ENCODE data around the gene SETSIP.

SETSIP gene

DNA sequence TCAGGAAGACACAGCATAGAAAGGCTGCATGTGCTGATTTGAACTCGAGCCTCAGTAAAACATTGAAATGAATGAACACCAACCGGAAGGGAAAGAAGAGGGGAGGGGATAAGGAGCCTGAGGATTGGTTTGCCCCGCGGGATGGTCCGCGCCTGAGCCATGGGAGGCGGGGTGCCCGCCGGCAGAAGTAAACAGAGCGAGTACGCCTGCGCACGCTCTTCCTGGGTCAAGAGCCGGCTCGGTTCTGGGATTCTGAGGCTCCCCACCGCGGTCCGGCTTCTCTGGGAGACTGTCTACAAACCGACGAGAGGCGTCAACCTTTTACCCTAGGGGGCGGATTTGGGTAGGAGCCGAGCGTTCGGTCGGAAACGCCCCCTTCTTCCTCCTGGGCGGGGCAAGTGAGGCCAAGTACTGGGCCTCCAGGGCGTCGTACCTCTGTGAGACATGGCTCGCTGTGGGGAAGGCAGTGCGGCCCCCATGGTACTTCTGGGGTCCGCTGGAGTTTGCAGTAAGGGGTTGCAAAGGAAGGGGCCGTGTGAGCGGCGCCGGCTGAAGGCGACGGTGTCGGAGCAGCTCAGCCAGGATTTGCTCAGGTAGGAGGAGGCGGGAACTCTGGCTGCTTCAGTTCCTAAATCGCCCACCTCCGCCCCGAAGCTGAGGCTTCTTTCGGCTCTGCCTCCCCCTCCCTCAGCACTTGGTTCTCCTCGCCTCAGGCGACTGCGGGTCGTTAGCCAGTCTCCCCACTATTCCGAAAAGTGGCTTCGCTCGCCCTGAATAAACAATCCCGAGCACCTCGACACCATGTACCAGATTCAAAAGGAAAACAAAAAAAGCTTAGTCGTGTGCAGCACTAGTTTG is 5.1 kb upstream of the SETSIP start, which contains the start of gene BTBD8 (continued):
- TF ChIP-seq, protein P1, sequence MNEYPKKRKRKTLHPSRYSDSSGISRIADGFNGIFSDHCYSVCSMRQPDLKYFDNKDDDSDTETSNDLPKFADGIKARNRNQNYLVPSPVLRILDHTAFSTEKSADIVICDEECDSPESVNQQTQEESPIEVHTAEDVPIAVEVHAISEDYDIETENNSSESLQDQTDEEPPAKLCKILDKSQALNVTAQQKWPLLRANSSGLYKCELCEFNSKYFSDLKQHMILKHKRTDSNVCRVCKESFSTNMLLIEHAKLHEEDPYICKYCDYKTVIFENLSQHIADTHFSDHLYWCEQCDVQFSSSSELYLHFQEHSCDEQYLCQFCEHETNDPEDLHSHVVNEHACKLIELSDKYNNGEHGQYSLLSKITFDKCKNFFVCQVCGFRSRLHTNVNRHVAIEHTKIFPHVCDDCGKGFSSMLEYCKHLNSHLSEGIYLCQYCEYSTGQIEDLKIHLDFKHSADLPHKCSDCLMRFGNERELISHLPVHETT (tag by site-specific recombination; IDR thresholded peaks at IDR 0.05): peak; percentile 26; the same call in 1 of the 2 replicates
- TF ChIP-seq RBAK (tag by site-specific recombination; IDR thresholded peaks at IDR 0.05) (no peak), ZNF585B (tag by site-specific recombination; IDR thresholded peaks at IDR 0.05) (no peak), ZNF132 (tag by site-specific recombination; IDR thresholded peaks at IDR 0.05; ENCODE audit: borderline replicate concordance) (no peak), REPIN1 (tag by site-specific recombination; IDR thresholded peaks at IDR 0.05; ENCODE audit: low read depth) (no peak), ZBTB1 (tag by site-specific recombination; IDR thresholded peaks at IDR 0.05) (no peak), ZNF549 (tag by site-specific recombination; IDR thresholded peaks at IDR 0.05) (no peak), ZFP3 (tag by site-specific recombination; IDR thresholded peaks at IDR 0.05; ENCODE audit: low read depth) (no peak), SP7 (tag by site-specific recombination; IDR thresholded peaks at IDR 0.05) (peak; percentile 60), ZNF10 (tag by site-specific recombination; IDR thresholded peaks at IDR 0.05) (no peak), HOXD13 (CRISPR knock-in tag; IDR thresholded peaks at IDR 0.05; ENCODE audit: borderline replicate concordance) (no peak), TRIM28 (IDR thresholded peaks at IDR 0.05; ENCODE audit: borderline replicate concordance, low read length) (peak; percentile 32; the same call in 1 of the 2 replicates), KLF8 (tag by site-specific recombination; IDR thresholded peaks at IDR 0.05) (peak; percentile 71; the same call in 1 of the 2 replicates), ZNF23 (tag by site-specific recombination; IDR thresholded peaks at IDR 0.05; ENCODE audit: borderline replicate concordance) (no peak), ZNF121 (tag by site-specific recombination; IDR thresholded peaks at IDR 0.05) (no peak), ZNF623 (tag by site-specific recombination; IDR thresholded peaks at IDR 0.05) (no peak), MEIS1 (CRISPR knock-in tag; IDR thresholded peaks at IDR 0.05; ENCODE audit: borderline replicate concordance) (no peak), OVOL3 (tag by site-specific recombination; IDR thresholded peaks at IDR 0.05) (no peak), ZNF596 (tag by site-specific recombination; IDR thresholded peaks at IDR 0.05) (peak; percentile 18; the same call in 1 of the 2 replicates), ZNF391 (tag by site-specific recombination; IDR thresholded peaks at IDR 0.05; ENCODE audit: borderline replicate concordance, low read depth) (peak; percentile 89; the same call in 1 of the 2 replicates), ZNF292 (tag by site-specific recombination; IDR thresholded peaks at IDR 0.05; ENCODE audit: borderline replicate concordance, low read depth) (no peak), ZNF785 (tag by site-specific recombination; IDR thresholded peaks at IDR 0.05) (no peak), ZNF16 (tag by site-specific recombination; IDR thresholded peaks at IDR 0.05; ENCODE audit: low read depth) (no peak)
- TF ChIP-seq, protein P2, sequence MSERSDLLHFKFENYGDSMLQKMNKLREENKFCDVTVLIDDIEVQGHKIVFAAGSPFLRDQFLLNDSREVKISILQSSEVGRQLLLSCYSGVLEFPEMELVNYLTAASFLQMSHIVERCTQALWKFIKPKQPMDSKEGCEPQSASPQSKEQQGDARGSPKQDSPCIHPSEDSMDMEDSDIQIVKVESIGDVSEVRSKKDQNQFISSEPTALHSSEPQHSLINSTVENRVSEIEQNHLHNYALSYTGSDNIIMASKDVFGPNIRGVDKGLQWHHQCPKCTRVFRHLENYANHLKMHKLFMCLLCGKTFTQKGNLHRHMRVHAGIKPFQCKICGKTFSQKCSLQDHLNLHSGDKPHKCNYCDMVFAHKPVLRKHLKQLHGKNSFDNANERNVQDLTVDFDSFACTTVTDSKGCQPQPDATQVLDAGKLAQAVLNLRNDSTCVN (tag by site-specific recombination; optimal IDR thresholded peaks at IDR 0.05): peak; percentile 32
- TF ChIP-seq, protein P3, sequence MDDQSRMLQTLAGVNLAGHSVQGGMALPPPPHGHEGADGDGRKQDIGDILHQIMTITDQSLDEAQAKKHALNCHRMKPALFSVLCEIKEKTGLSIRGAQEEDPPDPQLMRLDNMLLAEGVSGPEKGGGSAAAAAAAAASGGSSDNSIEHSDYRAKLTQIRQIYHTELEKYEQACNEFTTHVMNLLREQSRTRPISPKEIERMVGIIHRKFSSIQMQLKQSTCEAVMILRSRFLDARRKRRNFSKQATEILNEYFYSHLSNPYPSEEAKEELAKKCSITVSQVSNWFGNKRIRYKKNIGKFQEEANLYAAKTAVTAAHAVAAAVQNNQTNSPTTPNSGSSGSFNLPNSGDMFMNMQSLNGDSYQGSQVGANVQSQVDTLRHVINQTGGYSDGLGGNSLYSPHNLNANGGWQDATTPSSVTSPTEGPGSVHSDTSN (CRISPR knock-in tag; IDR thresholded peaks at IDR 0.05): no peak
- TF ChIP-seq, protein P4, sequence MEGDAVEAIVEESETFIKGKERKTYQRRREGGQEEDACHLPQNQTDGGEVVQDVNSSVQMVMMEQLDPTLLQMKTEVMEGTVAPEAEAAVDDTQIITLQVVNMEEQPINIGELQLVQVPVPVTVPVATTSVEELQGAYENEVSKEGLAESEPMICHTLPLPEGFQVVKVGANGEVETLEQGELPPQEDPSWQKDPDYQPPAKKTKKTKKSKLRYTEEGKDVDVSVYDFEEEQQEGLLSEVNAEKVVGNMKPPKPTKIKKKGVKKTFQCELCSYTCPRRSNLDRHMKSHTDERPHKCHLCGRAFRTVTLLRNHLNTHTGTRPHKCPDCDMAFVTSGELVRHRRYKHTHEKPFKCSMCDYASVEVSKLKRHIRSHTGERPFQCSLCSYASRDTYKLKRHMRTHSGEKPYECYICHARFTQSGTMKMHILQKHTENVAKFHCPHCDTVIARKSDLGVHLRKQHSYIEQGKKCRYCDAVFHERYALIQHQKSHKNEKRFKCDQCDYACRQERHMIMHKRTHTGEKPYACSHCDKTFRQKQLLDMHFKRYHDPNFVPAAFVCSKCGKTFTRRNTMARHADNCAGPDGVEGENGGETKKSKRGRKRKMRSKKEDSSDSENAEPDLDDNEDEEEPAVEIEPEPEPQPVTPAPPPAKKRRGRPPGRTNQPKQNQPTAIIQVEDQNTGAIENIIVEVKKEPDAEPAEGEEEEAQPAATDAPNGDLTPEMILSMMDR (tag by site-specific recombination; IDR thresholded peaks at IDR 0.05): no peak
- TF ChIP-seq, protein P5, sequence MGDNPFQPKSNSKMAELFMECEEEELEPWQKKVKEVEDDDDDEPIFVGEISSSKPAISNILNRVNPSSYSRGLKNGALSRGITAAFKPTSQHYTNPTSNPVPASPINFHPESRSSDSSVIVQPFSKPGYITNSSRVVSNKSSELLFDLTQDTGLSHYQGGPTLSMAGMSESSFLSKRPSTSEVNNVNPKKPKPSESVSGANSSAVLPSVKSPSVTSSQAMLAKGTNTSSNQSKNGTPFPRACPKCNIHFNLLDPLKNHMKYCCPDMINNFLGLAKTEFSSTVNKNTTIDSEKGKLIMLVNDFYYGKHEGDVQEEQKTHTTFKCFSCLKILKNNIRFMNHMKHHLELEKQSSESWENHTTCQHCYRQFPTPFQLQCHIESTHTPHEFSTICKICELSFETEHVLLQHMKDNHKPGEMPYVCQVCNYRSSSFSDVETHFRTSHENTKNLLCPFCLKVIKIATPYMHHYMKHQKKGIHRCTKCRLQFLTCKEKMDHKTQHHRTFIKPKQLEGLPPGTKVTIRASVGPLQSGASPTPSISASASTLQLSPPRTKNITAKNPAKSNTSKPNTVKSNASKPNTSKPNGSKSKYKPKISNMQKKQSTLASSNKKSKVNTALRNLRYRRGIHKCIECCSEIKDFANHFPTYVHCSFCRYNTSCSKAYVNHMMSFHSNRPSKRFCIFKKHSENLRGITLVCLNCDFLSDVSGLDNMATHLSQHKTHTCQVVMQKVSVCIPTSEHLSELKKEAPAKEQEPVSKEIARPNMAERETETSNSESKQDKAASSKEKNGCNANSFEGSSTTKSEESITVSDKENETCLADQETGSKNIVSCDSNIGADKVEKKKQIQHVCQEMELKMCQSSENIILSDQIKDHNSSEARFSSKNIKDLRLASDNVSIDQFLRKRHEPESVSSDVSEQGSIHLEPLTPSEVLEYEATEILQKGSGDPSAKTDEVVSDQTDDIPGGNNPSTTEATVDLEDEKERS (tag by site-specific recombination; IDR thresholded peaks at IDR 0.05): no peak
- TF ChIP-seq, protein P6, sequence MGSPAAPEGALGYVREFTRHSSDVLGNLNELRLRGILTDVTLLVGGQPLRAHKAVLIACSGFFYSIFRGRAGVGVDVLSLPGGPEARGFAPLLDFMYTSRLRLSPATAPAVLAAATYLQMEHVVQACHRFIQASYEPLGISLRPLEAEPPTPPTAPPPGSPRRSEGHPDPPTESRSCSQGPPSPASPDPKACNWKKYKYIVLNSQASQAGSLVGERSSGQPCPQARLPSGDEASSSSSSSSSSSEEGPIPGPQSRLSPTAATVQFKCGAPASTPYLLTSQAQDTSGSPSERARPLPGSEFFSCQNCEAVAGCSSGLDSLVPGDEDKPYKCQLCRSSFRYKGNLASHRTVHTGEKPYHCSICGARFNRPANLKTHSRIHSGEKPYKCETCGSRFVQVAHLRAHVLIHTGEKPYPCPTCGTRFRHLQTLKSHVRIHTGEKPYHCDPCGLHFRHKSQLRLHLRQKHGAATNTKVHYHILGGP (tag by site-specific recombination; IDR thresholded peaks at IDR 0.05): no peak
- TF ChIP-seq, protein P7, sequence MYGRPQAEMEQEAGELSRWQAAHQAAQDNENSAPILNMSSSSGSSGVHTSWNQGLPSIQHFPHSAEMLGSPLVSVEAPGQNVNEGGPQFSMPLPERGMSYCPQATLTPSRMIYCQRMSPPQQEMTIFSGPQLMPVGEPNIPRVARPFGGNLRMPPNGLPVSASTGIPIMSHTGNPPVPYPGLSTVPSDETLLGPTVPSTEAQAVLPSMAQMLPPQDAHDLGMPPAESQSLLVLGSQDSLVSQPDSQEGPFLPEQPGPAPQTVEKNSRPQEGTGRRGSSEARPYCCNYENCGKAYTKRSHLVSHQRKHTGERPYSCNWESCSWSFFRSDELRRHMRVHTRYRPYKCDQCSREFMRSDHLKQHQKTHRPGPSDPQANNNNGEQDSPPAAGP (tag by site-specific recombination; IDR thresholded peaks at IDR 0.05): no peak
